HUDEP-2 (cell line): ENCODE data around the gene CNTN4.

ENCODE experiments used
- DNase-seq, 76 experiments: peaks; one replicate each; lab custom pipeline; 2025; ENCODE audit not compliant: unreplicated experiment in 76 of 76; lab: John Stamatoyannopoulos, UW

CNTN4 gene

GRCh38 chr3:2375376-2375775 lies 276.7 kb downstream of the CNTN4 start:
- DNase-seq: no peak

- no peak for DNase-seq
Observed at GRCh38 chr3:2377281-2377680, 278.6 kb downstream of the CNTN4 start.

- no peak for DNase-seq
Observed at GRCh38 chr3:2390926-2391532, 292.4 kb downstream of the CNTN4 start.

- DNase-seq: no peak
Observed at GRCh38 chr3:2391896-2392295, 293.2 kb downstream of the CNTN4 start.

GRCh38 chr3:2392981-2393380 lies 294.3 kb downstream of the CNTN4 start:
- DNase-seq: no peak

GRCh38 chr3:2415083-2415482 lies 316.4 kb downstream of the CNTN4 start:
- DNase-seq: no peak

GRCh38 chr3:2420919-2421318 lies 322.3 kb downstream of the CNTN4 start:
- DNase-seq: no peak

- DNase-seq: no peak
Observed at GRCh38 chr3:2423143-2423542, 324.5 kb downstream of the CNTN4 start.

GRCh38 chr3:2441558-2441957 lies 342.9 kb downstream of the CNTN4 start:
- DNase-seq: no peak

- DNase-seq: no peak
Observed at GRCh38 chr3:2446146-2446545, 347.5 kb downstream of the CNTN4 start.

- DNase-seq: no peak
Observed at GRCh38 chr3:2452249-2452648, 353.6 kb downstream of the CNTN4 start.

- DNase-seq: no peak
Observed at GRCh38 chr3:2454865-2455264, 356.2 kb downstream of the CNTN4 start.

- DNase-seq: no peak
Observed at GRCh38 chr3:2456788-2457187, 358.1 kb downstream of the CNTN4 start.

GRCh38 chr3:2458816-2459215 lies 360.1 kb downstream of the CNTN4 start:
- DNase-seq: no peak

GRCh38 chr3:2465842-2466241 lies 367.2 kb downstream of the CNTN4 start:
- DNase-seq: no peak

GRCh38 chr3:2468816-2469215 lies 370.1 kb downstream of the CNTN4 start:
- no peak for DNase-seq

GRCh38 chr3:2476996-2477395 lies 378.3 kb downstream of the CNTN4 start:
- DNase-seq: no peak

GRCh38 chr3:2477620-2478019 lies 379.0 kb downstream of the CNTN4 start:
- DNase-seq: no peak

- DNase-seq: no peak
Observed at GRCh38 chr3:2484162-2485026, 385.7 kb downstream of the CNTN4 start.

GRCh38 chr3:2485027-2485375 lies 386.3 kb downstream of the CNTN4 start:
- no peak for DNase-seq

- DNase-seq: no peak
Observed at GRCh38 chr3:2495746-2496145, 397.1 kb downstream of the CNTN4 start.

GRCh38 chr3:2504912-2505311 lies 406.2 kb downstream of the CNTN4 start:
- no peak for DNase-seq
